GM23338 (cell line): ENCODE data around the gene FOXP1. TPM values are rescaled to one million over a fixed set of nuclear protein-coding genes. Genes with fewer than 3 reads are reported as not detected.

Source experiments
- ATAC-seq: fragments of 200-7000 bp; cut with Tn5 transposase; 3 replicates; pipeline ENCODE4 v1.9.1; 2020
- DNase-seq: peaks from one replicate; pipeline ENCODE4 v3.0.0-alpha.2; 2015; ENCODE audit warnings: low spot score
- H2AFZ ChIP-seq: fragments of 200-600 bp; sonication (generic); 2 replicates; pipeline ENCODE4 v1.8.0; 2016; ENCODE audit warnings: antibody characterized with exemption, mild to moderate bottlenecking, moderate library complexity
- H3F3A ChIP-seq: fragments of 200-600 bp; sonication (generic); replicated peaks from 2 replicates; pipeline ENCODE4 v1.8.0; 2017; ENCODE audit warnings: antibody characterized with exemption, mixed run types, low read depth
- H3K27ac ChIP-seq: fragments of 200-600 bp; sonication (generic); 2 replicates; pipeline ENCODE4 v1.6.1; 2016; ENCODE audit warnings: low read depth
- H3K27me3 ChIP-seq: fragments of 200-600 bp; sonication (generic); 2 replicates; pipeline ENCODE4 v1.8.0; 2016; ENCODE audit warnings: mild to moderate bottlenecking, mixed run types, moderate library complexity; ENCODE audit not compliant: insufficient read depth
- H3K36me3 ChIP-seq: fragments of 200-600 bp; sonication (generic); 2 replicates; pipeline ENCODE4 v1.8.0; 2016; ENCODE audit warnings: mild to moderate bottlenecking; ENCODE audit not compliant: insufficient read depth
- H3K4me1 ChIP-seq: fragments of 200-600 bp; sonication (generic); 2 replicates; pipeline ENCODE4 v1.8.0; 2016; ENCODE audit warnings: mild to moderate bottlenecking, moderate library complexity; ENCODE audit not compliant: insufficient read depth
- H3K4me2 ChIP-seq: fragments of 200-600 bp; sonication (generic); 2 replicates; pipeline ENCODE4 v1.7.1; 2017; ENCODE audit warnings: mixed run types
- H3K4me3 ChIP-seq: fragments of 200-600 bp; sonication (generic); 2 replicates; pipeline ENCODE4 v1.6.1; 2016; ENCODE audit warnings: mixed run types
- H3K79me2 ChIP-seq: fragments of 200-600 bp; sonication (generic); replicated peaks from 2 replicates; pipeline ENCODE4 v1.8.0; 2017; ENCODE audit warnings: mild to moderate bottlenecking; ENCODE audit not compliant: insufficient read depth
- H3K9me2 ChIP-seq: fragments of 200-600 bp; sonication (generic); 2 replicates; pipeline ENCODE4 v1.8.0; 2017; ENCODE audit not compliant: insufficient read depth
- H4K20me1 ChIP-seq: fragments of 200-600 bp; sonication (generic); replicated peaks from 2 replicates; pipeline ENCODE4 v1.8.0; 2017; ENCODE audit warnings: mild to moderate bottlenecking; ENCODE audit not compliant: insufficient read depth
- H3K27ac Mint-ChIP-seq: 2 replicates; pipeline ENCODE4 v1.8.0; 2020; ENCODE audit warnings: inconsistent platforms, mild to moderate bottlenecking, moderate library complexity, mixed read lengths
- H3K27me3 Mint-ChIP-seq: 3 replicates; pipeline ENCODE4 v1.8.0; 2022; ENCODE audit warnings: low read depth, mild to moderate bottlenecking, moderate library complexity, mixed read lengths, inconsistent platforms; ENCODE audit not compliant: insufficient read depth, poor library complexity
- H3K36me3 Mint-ChIP-seq: 3 replicates; pipeline ENCODE4 v1.8.0; 2021; ENCODE audit warnings: low read depth, mild to moderate bottlenecking, inconsistent platforms, moderate library complexity, mixed read lengths
- H3K4me1 Mint-ChIP-seq: 3 replicates; pipeline ENCODE4 v1.8.0; 2020; ENCODE audit warnings: mild to moderate bottlenecking, inconsistent platforms, mixed read lengths
- H3K4me3 Mint-ChIP-seq: 3 replicates; pipeline ENCODE4 v1.8.0; 2021; ENCODE audit warnings: moderate library complexity, mild to moderate bottlenecking, inconsistent platforms, mixed read lengths
- H3K9me3 Mint-ChIP-seq: 3 replicates; pipeline ENCODE4 v1.8.0; 2020; ENCODE audit warnings: moderate library complexity, mild to moderate bottlenecking, inconsistent platforms, mixed read lengths
- CREB1 ChIP-seq: fragments of 250-450 bp; sonication (Bioruptor Pico); IDR thresholded peaks from 2 replicates; pipeline ENCODE4 v1.5.0; 2020; ENCODE audit warnings: low read depth, mild to moderate bottlenecking, moderate library complexity
- ETS1 ChIP-seq: IDR thresholded peaks from 2 replicates; pipeline ENCODE4 v1.6.1; 2016; ENCODE audit warnings: antibody characterized with exemption
- EZH2 ChIP-seq: fragments of 200-600 bp; sonication (generic); IDR thresholded peaks from one replicate; pipeline ENCODE4 v1.8.0; 2017; ENCODE audit warnings: antibody characterized with exemption, mild to moderate bottlenecking, low read depth; ENCODE audit not compliant: unreplicated experiment
- EZH2phosphoT487 ChIP-seq: fragments of 200-600 bp; sonication (generic); IDR thresholded peaks from one replicate; pipeline ENCODE4 v1.8.1; 2018; ENCODE audit warnings: antibody characterized with exemption; ENCODE audit not compliant: unreplicated experiment
- JUNB ChIP-seq: IDR thresholded peaks from one replicate; pipeline ENCODE4 v1.6.1; 2016; ENCODE audit warnings: antibody characterized with exemption; ENCODE audit not compliant: unreplicated experiment
- NANOG ChIP-seq: IDR thresholded peaks from 2 replicates; pipeline ENCODE4 v1.6.1; 2016; ENCODE audit warnings: antibody characterized with exemption, borderline replicate concordance
- POLR2AphosphoS5 ChIP-seq: IDR thresholded peaks from 2 replicates; pipeline ENCODE4 v1.6.1; 2016; ENCODE audit warnings: antibody characterized with exemption, low read depth
- STAT1 ChIP-seq: IDR thresholded peaks from one replicate; pipeline ENCODE4 v1.6.1; 2016; ENCODE audit warnings: antibody characterized with exemption; ENCODE audit not compliant: unreplicated experiment
- ZNF114 ChIP-seq: fragments of 250-450 bp; sonication (Bioruptor Pico); IDR thresholded peaks from 2 replicates; pipeline ENCODE4 v1.5.0; 2020; ENCODE audit warnings: mild to moderate bottlenecking, moderate library complexity
- ZNF331 ChIP-seq: fragments of 250-450 bp; sonication (Bioruptor Pico); IDR thresholded peaks from 2 replicates; pipeline ENCODE4 v1.5.0; 2020; ENCODE audit warnings: low read depth, mild to moderate bottlenecking, moderate library complexity
- polyA plus RNA-seq: library from polyadenylated mRNA; unstranded; fragments of >200 nt; fragmentation: Nextera tagmentation; extraction: Ambion mirVana; gene quantifications from 2 replicates; pipeline ENCODE4 v1.2.1, GENCODE V29; 2016
- total RNA-seq: library from RNA; depleted of rRNA; stranded (reverse); fragments of >200 nt; shearing (Covaris generic); gene quantifications from 2 replicates; pipeline ENCODE4 v1.2.3, GENCODE V29; 2014
- TF ChIP-seq, protein P1 (sequence below): fragments of 250-450 bp; sonication (Bioruptor Pico); IDR thresholded peaks from 2 replicates; pipeline ENCODE4 v1.5.0; 2020; ENCODE audit warnings: mild to moderate bottlenecking, moderate library complexity
- TF ChIP-seq, protein P2 (sequence below): IDR thresholded peaks from one replicate; pipeline ENCODE4 v1.6.1; 2018; ENCODE audit warnings: antibody characterized with exemption; ENCODE audit not compliant: unreplicated experiment
- TF ChIP-seq, protein P3 (sequence below), 2 experiments: fragments of 200-600 bp in 1 of 2; sonication (generic) in 1 of 2; conservative IDR thresholded peaks; 2 replicates each; pipeline versions ENCODE4 v1.5.1 to v1.6.1; 2016 to 2017; ENCODE audit warnings: antibody characterized with exemption in 2 of 2, low read depth in 2 of 2, mild to moderate bottlenecking in 2 of 2, moderate library complexity in 1 of 2

The FOXP1 gene
- total and polyA plus RNA-seq, 2 experiments from 2014 or later = 32.9 to 35.5 TPM

- H3K36me3 Mint-ChIP-seq = peaks cover 13% of the 10 kb centered on the region; the same call in 2 of the 3 replicates
- H3F3A ChIP-seq = no peaks in the 10 kb centered on the region
Measured at GRCh38 chr3:71235846-71236245, 347.7 kb downstream of the FOXP1 start.

More at GRCh38 chr3:71235846-71236245, 347.7 kb downstream of the FOXP1 start:
- TF ChIP-seq, protein P1, sequence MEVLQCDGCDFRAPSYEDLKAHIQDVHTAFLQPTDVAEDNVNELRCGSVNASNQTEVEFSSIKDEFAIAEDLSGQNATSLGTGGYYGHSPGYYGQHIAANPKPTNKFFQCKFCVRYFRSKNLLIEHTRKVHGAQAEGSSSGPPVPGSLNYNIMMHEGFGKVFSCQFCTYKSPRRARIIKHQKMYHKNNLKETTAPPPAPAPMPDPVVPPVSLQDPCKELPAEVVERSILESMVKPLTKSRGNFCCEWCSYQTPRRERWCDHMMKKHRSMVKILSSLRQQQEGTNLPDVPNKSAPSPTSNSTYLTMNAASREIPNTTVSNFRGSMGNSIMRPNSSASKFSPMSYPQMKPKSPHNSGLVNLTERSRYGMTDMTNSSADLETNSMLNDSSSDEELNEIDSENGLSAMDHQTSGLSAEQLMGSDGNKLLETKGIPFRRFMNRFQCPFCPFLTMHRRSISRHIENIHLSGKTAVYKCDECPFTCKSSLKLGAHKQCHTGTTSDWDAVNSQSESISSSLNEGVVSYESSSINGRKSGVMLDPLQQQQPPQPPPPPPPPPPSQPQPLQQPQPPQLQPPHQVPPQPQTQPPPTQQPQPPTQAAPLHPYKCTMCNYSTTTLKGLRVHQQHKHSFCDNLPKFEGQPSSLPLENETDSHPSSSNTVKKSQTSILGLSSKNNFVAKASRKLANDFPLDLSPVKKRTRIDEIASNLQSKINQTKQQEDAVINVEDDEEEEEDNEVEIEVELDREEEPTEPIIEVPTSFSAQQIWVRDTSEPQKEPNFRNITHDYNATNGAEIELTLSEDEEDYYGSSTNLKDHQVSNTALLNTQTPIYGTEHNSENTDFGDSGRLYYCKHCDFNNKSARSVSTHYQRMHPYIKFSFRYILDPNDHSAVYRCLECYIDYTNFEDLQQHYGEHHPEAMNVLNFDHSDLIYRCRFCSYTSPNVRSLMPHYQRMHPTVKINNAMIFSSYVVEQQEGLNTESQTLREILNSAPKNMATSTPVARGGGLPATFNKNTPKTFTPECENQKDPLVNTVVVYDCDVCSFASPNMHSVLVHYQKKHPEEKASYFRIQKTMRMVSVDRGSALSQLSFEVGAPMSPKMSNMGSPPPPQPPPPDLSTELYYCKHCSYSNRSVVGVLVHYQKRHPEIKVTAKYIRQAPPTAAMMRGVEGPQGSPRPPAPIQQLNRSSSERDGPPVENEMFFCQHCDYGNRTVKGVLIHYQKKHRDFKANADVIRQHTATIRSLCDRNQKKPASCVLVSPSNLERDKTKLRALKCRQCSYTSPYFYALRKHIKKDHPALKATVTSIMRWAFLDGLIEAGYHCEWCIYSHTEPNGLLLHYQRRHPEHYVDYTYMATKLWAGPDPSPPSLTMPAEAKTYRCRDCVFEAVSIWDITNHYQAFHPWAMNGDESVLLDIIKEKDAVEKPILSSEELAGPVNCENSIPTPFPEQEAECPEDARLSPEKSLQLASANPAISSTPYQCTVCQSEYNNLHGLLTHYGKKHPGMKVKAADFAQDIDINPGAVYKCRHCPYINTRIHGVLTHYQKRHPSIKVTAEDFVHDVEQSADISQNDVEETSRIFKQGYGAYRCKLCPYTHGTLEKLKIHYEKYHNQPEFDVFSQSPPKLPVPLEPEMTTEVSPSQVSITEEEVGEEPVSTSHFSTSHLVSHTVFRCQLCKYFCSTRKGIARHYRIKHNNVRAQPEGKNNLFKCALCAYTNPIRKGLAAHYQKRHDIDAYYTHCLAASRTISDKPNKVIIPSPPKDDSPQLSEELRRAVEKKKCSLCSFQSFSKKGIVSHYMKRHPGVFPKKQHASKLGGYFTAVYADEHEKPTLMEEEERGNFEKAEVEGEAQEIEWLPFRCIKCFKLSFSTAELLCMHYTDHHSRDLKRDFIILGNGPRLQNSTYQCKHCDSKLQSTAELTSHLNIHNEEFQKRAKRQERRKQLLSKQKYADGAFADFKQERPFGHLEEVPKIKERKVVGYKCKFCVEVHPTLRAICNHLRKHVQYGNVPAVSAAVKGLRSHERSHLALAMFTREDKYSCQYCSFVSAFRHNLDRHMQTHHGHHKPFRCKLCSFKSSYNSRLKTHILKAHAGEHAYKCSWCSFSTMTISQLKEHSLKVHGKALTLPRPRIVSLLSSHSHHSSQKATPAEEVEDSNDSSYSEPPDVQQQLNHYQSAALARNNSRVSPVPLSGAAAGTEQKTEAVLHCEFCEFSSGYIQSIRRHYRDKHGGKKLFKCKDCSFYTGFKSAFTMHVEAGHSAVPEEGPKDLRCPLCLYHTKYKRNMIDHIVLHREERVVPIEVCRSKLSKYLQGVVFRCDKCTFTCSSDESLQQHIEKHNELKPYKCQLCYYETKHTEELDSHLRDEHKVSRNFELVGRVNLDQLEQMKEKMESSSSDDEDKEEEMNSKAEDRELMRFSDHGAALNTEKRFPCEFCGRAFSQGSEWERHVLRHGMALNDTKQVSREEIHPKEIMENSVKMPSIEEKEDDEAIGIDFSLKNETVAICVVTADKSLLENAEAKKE = no peak
- TF ChIP-seq STAT1 (no peak), POLR2AphosphoS5 (no peak), EZH2phosphoT487 (no peak), EZH2 (no peak), CREB1 (CRISPR knock-in tag) (no peak), ETS1 (no peak), ZNF331 (CRISPR knock-in tag) (no peak), NANOG (no peak), ZNF114 (CRISPR knock-in tag) (no peak), JUNB (no peak)
- TF ChIP-seq, protein P2, sequence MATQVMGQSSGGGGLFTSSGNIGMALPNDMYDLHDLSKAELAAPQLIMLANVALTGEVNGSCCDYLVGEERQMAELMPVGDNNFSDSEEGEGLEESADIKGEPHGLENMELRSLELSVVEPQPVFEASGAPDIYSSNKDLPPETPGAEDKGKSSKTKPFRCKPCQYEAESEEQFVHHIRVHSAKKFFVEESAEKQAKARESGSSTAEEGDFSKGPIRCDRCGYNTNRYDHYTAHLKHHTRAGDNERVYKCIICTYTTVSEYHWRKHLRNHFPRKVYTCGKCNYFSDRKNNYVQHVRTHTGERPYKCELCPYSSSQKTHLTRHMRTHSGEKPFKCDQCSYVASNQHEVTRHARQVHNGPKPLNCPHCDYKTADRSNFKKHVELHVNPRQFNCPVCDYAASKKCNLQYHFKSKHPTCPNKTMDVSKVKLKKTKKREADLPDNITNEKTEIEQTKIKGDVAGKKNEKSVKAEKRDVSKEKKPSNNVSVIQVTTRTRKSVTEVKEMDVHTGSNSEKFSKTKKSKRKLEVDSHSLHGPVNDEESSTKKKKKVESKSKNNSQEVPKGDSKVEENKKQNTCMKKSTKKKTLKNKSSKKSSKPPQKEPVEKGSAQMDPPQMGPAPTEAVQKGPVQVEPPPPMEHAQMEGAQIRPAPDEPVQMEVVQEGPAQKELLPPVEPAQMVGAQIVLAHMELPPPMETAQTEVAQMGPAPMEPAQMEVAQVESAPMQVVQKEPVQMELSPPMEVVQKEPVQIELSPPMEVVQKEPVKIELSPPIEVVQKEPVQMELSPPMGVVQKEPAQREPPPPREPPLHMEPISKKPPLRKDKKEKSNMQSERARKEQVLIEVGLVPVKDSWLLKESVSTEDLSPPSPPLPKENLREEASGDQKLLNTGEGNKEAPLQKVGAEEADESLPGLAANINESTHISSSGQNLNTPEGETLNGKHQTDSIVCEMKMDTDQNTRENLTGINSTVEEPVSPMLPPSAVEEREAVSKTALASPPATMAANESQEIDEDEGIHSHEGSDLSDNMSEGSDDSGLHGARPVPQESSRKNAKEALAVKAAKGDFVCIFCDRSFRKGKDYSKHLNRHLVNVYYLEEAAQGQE = no peak
- TF ChIP-seq, protein P3, sequence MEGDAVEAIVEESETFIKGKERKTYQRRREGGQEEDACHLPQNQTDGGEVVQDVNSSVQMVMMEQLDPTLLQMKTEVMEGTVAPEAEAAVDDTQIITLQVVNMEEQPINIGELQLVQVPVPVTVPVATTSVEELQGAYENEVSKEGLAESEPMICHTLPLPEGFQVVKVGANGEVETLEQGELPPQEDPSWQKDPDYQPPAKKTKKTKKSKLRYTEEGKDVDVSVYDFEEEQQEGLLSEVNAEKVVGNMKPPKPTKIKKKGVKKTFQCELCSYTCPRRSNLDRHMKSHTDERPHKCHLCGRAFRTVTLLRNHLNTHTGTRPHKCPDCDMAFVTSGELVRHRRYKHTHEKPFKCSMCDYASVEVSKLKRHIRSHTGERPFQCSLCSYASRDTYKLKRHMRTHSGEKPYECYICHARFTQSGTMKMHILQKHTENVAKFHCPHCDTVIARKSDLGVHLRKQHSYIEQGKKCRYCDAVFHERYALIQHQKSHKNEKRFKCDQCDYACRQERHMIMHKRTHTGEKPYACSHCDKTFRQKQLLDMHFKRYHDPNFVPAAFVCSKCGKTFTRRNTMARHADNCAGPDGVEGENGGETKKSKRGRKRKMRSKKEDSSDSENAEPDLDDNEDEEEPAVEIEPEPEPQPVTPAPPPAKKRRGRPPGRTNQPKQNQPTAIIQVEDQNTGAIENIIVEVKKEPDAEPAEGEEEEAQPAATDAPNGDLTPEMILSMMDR (conservative IDR thresholded peaks at IDR 0.05; ENCODE audit: low read depth in 2 of 2) = no peak
- H3K9me3 Mint-ChIP-seq = no peaks in the 10 kb centered on the region; the same call in 1 of the 3 replicates
- peaks cover 38% of the 10 kb centered on the region for H3K4me1 Mint-ChIP-seq
- peak overlapping the region; percentile 45; the same call in 1 of the 2 replicates for H3K27ac Mint-ChIP-seq
- H3K27me3 ChIP-seq = no peaks in the 10 kb centered on the region
- H3K79me2 ChIP-seq = peaks cover 3% of the 10 kb centered on the region; the same call in 1 of the 2 replicates
- H3K4me2 ChIP-seq = no peak overlapping the region
- no peaks in the 10 kb centered on the region for H4K20me1 ChIP-seq
- no peak overlapping the region for H3K27ac ChIP-seq
- DNase-seq (no peak), ATAC-seq (no peak)
- H3K27me3 Mint-ChIP-seq = no peaks in the 10 kb centered on the region
- no peak overlapping the region for H2AFZ ChIP-seq
- no peaks in the 10 kb centered on the region for H3K9me2 ChIP-seq
- 0 out of 2 replicates have a peak, but pooled peaks cover 2% of the 10 kb centered on the region for H3K4me1 ChIP-seq
- no peaks in the 10 kb centered on the region for H3K36me3 ChIP-seq
- no peak overlapping the region for H3K4me3 Mint-ChIP-seq
- H3K4me3 ChIP-seq = no peak overlapping the region
